Suprapubic skin (tissue), 4 donors: ENCODE measurements around the gene FAM171A1. TPM values are rescaled to one million over a fixed set of nuclear protein-coding genes. Genes with fewer than 3 reads are reported as not detected.

Experiments used
- DNase-seq, 2 donors: peaks; one replicate each; pipeline ENCODE4 v3.0.0-alpha.2; 2019; ENCODE audit warnings: low spot score in 2 of 2
- H3K27ac ChIP-seq: fragments of 200-600 bp; sonication (generic); one replicate; pipeline ENCODE4 v1.5.1; 2019
- H3K27me3 ChIP-seq: fragments of 200-600 bp; sonication (generic); one replicate; pipeline ENCODE4 v1.5.1; 2019
- H3K36me3 ChIP-seq: fragments of 200-600 bp; sonication (generic); one replicate; pipeline ENCODE4 v1.5.1; 2019
- H3K4me1 ChIP-seq: fragments of 200-600 bp; sonication (generic); one replicate; pipeline ENCODE4 v1.5.1; 2019
- H3K4me3 ChIP-seq: fragments of 200-600 bp; sonication (generic); one replicate; pipeline ENCODE4 v1.5.1; 2019; ENCODE audit warnings: mild to moderate bottlenecking
- H3K9me3 ChIP-seq: fragments of 200-600 bp; sonication (generic); one replicate; pipeline ENCODE4 v1.5.1; 2019
- CTCF ChIP-seq, 2 donors: fragments of 200-600 bp in 1 of 2; fragments of 450-650 bp in 1 of 2; sonication (generic) in 1 of 2; IDR thresholded peaks; one replicate each; pipeline ENCODE4 v1.5.1; 2016 to 2019; ENCODE audit warnings: antibody characterized with exemption in 2 of 2, mild to moderate bottlenecking in 1 of 2, moderate library complexity in 1 of 2
- EP300 ChIP-seq: sonication (generic); formaldehyde crosslinking; IDR thresholded peaks from one replicate; pipeline ENCODE4 v1.6.1; 2017; ENCODE audit warnings: antibody characterized with exemption
- POLR2A ChIP-seq, 2 donors: fragments of 450-650 bp; IDR thresholded peaks; one replicate each; pipeline ENCODE4 v1.6.1; 2017; ENCODE audit warnings: antibody characterized with exemption in 2 of 2, mild to moderate bottlenecking in 2 of 2, moderate library complexity in 2 of 2
- POLR2AphosphoS5 ChIP-seq, 3 donors: sonication (generic); formaldehyde crosslinking; IDR thresholded peaks; one replicate each; pipeline ENCODE4 v1.6.1; 2017; ENCODE audit warnings: antibody characterized with exemption in 3 of 3
- WGBS: methylation state at CpG from one replicate; pipeline ENCODE4 v1.1.5; 2018; 5-methylcytosine and 5-hydroxymethylcytosine counted together
- total RNA-seq, 4 donors: library from RNA; depleted of rRNA; stranded (reverse); fragments of >200 nt; gene quantifications; one replicate each; pipeline ENCODE4 v1.1.0, GENCODE V29; 2016

The FAM171A1 gene
- total RNA-seq, 4 donors from 2014 or later: 2.8 to 7.0 (median 5.9) TPM

GRCh38 chr10:15169555-15170401, 201.3 kb downstream of the FAM171A1 start:
- WGBS: 56% methylated on average over 16 of the region's 16 CpGs
- Histone ChIP-seq H3K9me3 (no peaks in the 10 kb centered on the region), H3K27ac (peak overlapping the region; percentile 43), H3K27me3 (no peaks in the 10 kb centered on the region), H3K36me3 (no peaks in the 10 kb centered on the region), H3K4me1 (peaks cover 29% of the 10 kb centered on the region), H3K4me3 (peak overlapping the region; percentile 18)
- DNase-seq: no peak
- TF ChIP-seq POLR2AphosphoS5 (IDR thresholded peaks at IDR 0.05): no peak
- TF ChIP-seq CTCF (IDR thresholded peaks at IDR 0.05): no peak
- no peak for TF ChIP-seq POLR2A (IDR thresholded peaks at IDR 0.05)
- TF ChIP-seq EP300: no peak

GRCh38 chr10:15168786-15169554, 202.1 kb downstream of the FAM171A1 start:
- DNase-seq: peak; percentile 99

GRCh38 chr10:15168291-15168785, 202.8 kb downstream of the FAM171A1 start, which contains the start of gene NMT2:
TSS of gene NMT2 (minus strand) at chr10:15168693. CDS start at chr10:15168612, 81 bp downstream.
- DNase-seq: peak; percentile 81 to 91
- Histone ChIP-seq H3K27ac (peak within 1 kb of the TSS; percentile 90), H3K27me3 (no peaks in the 10 kb centered on the region), H3K4me3 (peak within 1 kb of the TSS; percentile 100), H3K9me3 (no peaks in the 10 kb centered on the region), H3K36me3 (no peaks in the 10 kb centered on the region), H3K4me1 (peaks cover 32% of the 10 kb centered on the region)
- 2% methylated on average over 11 of the region's 70 CpGs for WGBS
- TF ChIP-seq POLR2AphosphoS5 (IDR thresholded peaks at IDR 0.05): peak in 2 of 3 donors; percentile 68 to 69
- peak; percentile 46 to 78 for TF ChIP-seq POLR2A (IDR thresholded peaks at IDR 0.05)
- TF ChIP-seq EP300: no peak
- peak in 1 of 2 donors; percentile 65 for TF ChIP-seq CTCF (IDR thresholded peaks at IDR 0.05)

More at GRCh38 chr10:15168786-15169554, 202.1 kb downstream of the FAM171A1 start:
- Histone ChIP-seq H3K4me1 (peaks cover 29% of the 10 kb centered on the region), H3K9me3 (no peaks in the 10 kb centered on the region), H3K27me3 (no peaks in the 10 kb centered on the region), H3K36me3 (no peaks in the 10 kb centered on the region), H3K4me3 (peak overlapping the region; percentile 100), H3K27ac (peak overlapping the region; percentile 43)
- TF ChIP-seq CTCF (IDR thresholded peaks at IDR 0.05) (no peak), POLR2A (IDR thresholded peaks at IDR 0.05) (no peak), POLR2AphosphoS5 (IDR thresholded peaks at IDR 0.05) (no peak), EP300 (no peak)
- 25% methylated on average over 15 of the region's 44 CpGs for WGBS

- peak in 1 of 2 donors; percentile 70 for DNase-seq
- TF ChIP-seq EP300: no peak
- TF ChIP-seq CTCF (IDR thresholded peaks at IDR 0.05): peak in 1 of 2 donors; percentile 52
- Histone ChIP-seq H3K9me3 (no peaks in the 10 kb centered on the region), H3K27me3 (no peaks in the 10 kb centered on the region), H3K4me3 (peak overlapping the region; percentile 100), H3K27ac (peak overlapping the region; percentile 90), H3K4me1 (peaks cover 38% of the 10 kb centered on the region), H3K36me3 (no peaks in the 10 kb centered on the region)
- WGBS: 3% methylated on average over 40 of the region's 54 CpGs
Measured at GRCh38 chr10:15167411-15168290, 203.4 kb downstream of the FAM171A1 start.
